Medulla oblongata (tissue), 1 donor: ENCODE measurements around the gene SLIT1.

Experiments used
- DNase-seq: peaks from one replicate; pipeline ENCODE4 v3.0.0-alpha.2; 2015; ENCODE audit errors: extremely low spot score

The SLIT1 gene

DNA sequence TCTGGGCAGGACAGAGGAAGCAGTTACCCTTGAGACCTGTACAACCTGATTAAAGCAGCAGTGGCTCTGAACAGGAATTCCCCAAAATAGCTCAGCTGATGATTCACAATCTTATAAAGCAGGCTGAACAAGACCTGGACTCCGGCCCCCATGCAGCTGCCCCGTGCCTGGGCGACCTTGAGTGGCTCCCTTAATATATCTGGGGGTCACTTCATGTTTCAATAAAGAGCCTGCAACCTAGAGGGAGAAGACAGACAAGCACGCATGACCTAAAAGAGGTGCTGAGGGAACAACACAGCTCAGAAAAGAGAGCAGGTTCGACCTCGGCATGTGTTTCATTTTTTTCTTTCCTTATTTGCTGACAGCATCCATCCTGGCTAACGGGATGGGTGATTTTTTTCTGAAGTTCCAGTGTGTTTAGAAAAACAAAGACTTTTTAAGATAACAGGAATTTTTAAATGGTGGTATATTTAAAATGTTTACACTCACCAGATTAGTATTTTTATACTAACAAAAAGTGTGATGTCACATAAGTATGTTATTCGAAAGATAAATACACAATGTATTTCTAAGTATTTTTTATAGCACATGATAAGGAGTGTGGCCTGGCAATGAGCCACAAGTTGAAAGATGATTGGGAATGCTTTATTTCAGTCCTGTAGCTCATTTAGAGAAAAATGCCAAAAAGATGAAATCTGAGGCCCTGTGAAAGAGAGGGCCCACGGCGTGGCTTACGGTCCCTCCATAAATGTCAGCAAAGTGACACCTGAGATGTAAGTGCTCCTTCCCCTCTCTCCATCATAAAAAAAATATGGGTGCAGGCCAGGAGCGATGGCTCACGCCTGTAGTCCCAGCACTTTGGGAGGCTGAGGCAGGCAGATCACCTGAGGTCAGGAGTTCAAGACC lies 161.3 kb downstream of the SLIT1 start:
- no peak for DNase-seq

DNA sequence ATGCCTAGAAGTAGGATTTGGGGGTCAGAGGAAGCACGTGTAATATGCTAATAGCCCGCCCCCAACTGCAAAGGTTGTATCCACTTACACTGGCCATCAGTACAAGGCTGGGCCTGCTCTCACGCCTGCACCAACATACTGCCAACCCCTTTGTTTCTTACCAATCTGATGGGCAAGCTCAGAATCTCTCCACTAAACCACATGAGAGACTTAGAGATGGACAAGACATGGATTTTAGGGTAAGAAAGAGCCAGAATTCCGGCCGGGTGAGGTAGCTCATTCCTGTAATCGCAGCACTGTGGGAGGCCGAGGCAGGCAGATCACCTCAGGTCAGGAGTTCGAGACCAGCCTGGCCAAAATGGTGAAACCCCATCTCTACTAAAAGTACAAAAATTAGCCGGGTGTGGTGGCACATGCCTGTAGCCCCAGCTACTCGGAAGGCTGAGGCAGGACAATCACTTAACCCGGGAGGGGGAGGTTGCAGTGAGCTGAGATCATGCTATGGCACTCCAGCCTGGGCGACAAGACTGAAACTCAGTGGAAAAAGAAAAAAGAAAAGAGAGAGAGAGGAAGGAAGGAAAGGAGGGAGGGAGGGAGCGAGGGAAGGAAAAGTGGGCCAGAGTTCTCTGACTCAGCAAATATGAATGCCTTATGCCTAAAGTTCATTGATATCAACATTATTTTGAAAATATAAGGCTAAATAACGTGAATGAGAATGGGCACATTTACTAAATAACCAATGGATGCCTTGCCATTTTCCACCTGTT lies 162.2 kb downstream of the SLIT1 start:
- no peak for DNase-seq

DNA sequence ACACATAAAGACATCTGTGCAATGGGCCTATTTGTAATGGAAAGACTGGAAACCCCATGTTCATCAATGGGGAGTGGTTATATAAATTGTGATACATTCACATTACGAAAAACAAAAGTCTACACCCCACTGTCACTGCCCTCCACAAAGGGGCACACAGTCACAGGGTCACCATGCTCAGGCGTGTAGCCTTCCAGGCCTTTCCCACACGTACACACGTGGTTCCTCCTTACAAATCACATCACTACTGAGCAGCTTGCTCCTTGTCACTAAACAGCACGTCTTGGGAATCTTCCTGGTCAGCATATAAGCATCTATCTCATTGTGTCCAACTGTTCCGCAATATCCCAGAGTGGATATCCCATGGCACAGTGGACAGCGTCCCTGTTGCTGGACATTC lies 163.1 kb downstream of the SLIT1 start:
- no peak for DNase-seq

DNA sequence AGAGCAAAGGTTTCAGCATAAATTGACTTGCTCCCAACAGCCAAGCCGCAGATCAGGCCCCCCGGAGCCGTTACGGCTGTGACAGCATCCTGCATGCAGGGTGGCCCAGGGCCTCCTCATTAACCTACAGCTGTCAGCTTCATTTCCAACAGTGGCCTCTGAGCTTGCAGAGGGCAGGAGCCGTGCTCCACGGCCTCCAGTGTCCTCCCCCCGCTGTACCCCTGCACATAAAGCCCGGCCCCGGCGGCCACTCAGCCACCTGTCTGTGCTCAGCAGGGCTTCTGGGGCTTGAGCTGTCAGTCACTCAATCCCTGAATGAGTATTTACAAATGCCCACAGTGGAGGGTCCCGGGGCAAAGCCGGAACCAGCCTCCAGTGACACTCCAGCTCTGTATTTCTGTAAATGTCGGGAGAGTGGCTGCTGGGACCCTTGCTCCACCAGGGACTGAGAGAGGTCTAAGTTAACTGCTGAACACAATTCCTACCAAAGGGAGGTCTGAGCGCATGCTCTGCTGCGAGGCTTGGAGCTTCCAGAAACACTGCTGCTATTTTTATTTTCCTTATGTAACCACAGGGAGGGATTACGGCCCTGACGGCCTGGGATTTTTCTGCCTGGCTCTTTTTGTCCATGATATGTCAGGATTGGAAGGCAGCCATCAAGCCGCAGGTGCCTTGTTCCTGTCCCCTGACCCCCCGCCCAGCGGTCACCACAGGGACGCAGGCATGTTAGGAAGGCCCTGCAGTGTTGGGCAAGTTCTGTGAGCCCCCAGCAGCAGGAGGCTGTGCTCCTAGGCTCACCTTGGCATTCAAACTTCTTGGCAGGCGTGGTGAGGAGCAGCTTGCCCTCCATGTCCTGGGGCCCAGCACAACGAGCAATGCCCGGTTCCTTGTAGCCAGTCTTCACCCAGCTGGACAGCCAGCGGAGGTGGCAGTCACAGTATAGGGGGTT lies 165.0 kb downstream of the SLIT1 start:
- peak; percentile 19 for DNase-seq

DNA sequence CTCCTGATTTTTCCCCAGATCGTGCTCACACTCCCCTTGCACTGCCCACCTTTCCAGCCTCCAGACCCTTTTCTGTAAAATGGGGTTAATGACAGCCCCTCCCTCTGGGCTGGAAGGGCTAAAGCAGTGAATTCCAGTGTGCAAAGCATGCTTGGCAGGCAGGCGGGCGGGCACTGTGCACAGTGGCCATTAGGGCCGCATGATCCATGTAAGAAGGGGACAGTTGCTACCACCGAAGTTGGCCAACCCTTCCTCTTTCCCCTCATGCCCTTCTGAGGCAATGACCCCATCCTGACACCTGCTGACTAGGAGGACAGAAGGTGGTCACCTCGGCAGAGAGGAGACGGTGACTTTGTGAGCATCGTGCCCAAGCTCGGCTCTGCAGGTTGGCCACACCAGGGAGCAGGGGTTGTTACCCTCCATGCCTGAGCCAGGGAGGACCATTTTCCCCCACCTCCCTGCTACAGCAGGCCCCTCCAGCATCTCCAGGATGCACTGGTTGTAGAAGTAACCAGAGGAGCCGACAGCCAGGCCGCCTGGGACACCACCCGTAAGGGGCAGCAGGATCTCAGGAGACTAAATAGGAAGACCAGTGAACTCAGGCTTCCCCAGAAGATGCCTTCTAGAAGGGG lies 166.4 kb downstream of the SLIT1 start:
- no peak for DNase-seq

DNA sequence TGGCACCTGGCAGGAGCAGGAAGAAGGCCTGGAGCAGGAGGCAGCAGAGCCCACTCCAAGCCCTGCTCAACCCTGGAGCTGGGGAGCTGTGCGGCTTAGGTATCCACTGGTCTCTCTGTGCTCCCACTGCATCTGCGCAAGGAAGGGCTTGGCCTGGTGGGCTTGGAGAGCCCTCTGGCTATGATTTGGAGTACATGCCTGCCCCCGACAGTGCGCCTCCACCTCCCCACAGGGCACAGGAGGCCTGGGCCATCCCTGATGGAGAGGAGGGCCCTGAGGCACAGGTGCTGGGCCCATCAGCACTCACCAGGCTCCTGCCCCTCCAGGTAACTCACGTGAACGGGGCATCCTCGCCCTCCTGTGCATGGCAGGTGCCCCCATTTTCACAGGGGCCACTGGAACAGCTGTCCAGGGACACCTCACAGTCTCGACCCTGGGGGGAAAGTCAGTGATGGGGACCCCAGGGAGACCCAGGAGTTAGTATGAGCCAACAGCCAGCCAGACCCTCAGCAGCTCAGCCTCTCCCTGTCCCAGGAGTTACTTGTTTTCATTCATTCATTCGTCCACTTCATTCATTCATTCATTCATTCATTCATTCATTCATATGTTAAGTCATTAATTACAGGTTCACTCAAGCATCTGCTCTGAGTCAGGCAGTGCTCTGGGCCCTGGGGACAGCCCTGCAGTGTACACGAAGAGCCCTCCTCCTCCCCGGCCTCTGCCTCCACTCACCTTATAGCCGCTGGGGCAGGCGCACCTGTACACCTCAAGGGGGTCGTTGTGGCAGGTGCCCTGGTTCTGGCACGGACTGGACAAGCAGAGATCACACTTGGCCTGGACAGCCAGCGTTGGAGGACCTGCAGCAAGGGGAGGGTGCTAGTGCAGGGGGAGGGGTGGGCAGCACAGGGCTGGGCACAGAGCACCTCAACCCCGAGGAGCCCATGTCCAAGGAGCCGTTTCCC lies 167.2 kb downstream of the SLIT1 start:
- DNase-seq: no peak

DNA sequence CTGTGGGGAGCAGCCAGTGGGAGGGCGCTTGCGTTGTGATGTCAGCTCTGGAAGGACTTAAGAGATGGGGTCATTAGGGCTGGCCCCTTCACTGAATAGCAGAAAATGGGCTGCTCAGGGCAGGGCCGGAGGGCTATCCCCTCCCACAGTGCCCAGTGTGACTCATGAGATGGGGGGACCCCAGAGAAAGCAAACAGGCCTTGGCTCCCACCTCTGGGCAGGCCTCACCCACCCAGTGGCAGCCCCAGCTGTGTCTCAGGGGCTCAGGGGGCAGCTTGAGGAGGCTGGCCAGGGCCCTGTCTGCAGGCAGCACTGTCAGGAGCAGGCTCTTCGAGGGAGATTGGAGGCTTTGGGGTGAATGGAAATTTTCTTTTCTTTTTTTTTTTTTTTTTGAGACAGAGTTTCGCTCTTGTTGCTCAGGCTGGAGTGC lies 168.3 kb downstream of the SLIT1 start:
- DNase-seq: no peak

DNA sequence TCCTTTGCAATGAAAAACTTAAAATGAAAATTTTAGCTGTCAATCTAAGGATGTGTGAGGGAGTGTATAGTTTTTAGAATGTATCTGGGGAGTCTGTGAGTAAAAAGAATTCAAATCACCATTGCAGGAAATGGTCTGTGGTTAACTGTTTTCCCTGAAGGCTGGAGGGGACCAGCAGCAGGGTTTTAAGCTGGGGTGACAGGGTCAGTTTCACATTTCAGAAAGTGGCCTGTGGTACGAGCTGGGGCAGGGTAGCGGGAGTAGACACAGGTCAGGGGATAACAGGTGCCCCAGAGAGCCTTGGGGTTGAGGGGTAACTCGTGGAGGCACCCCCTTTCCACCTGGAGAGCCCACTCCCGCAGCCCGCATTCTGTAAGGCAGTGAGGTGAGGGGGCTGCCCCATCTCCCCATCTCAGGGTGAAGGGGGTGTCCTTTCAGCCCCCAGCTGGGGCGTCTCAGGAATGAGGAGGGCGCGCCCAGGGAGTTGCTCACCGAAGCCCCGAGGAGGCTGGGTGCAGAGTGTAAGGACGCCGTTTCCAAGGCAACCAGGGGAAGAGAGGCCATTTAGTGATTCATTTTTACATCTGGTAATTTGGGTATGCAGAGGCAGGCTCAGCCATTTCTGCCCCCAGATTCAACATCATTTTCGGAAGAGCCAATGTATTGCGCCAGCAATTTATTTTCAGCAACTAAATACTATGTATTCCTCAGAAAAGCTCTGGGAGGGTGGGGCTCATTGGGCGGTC lies 168.9 kb downstream of the SLIT1 start:
- no peak for DNase-seq

DNA sequence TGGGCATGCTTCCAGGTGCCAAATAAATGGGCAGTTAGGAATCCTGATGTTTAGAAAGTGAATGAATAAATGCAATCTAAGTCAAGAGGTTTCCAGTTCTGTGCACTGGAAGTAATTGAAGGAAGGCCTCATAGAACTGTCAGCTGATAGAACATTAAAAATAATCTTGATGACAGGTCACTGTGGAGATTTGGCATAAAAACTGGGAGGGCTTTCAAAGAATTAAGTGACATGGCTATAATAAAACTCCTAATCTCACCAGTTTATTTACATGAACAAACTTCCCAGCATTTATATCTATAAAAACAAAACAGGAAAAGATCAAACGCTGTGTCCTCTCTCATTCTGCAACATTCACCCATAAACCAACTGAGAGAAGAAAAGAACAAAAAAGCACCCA lies 170.5 kb downstream of the SLIT1 start:
- DNase-seq: no peak

DNA sequence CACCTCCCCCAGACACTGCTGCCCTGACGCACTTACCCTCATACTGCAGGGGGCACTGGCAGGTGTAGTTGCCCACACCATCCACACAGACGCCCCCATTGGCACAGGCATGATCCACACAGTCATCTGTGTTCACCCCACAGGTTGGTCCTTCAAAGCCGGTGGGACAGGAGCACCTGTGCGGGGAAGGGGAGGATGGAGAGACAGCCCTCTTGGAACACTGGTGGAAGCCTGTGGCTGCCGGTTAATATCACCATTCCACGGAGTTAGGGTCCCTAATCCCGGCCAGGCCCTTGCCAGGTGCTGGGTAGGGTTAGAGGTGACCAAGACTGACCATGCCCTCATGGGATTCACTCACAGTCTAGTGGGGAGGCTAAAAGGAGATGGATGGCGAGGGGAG lies 171.8 kb downstream of the SLIT1 start:
- DNase-seq: no peak

DNA sequence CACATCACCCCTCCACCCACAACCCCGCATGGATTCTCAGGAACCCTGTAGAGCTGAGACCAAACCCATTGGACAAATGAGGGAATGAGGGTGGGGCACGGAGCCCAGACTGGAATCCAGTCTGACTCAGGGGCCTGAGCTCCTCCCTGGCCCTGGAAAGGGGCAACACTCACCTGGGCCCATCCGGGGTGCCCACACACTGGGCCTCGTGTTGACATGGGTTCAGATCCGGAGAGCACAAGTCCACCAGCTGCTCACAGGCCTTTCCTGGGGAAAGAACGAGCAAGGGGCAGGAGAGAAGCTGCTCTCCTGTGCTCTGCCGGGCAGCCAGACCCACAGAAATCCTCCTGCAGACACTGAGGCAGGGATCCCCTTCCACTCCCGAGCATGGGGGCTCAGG lies 172.2 kb downstream of the SLIT1 start:
- no peak for DNase-seq

DNA sequence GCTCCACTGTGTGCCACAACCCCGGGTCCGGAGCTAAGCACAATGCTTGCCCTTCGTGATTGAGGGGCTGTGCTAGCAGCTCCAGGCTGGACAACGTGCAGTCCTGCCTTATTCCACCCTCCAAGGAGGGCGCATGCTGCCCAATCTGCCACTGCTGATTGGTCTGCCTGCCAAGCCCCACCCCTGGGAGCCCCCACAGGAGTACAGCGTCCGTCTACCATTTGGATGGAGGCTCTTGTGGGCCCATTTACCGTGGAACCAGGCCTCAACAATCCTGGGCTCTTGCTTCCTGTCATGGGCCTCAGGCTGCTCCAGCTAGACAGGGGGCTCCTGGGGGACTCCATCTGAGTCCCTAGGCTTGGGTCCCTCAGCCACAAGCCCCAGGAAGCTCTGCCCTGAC lies 173.3 kb downstream of the SLIT1 start:
- no peak for DNase-seq

DNA sequence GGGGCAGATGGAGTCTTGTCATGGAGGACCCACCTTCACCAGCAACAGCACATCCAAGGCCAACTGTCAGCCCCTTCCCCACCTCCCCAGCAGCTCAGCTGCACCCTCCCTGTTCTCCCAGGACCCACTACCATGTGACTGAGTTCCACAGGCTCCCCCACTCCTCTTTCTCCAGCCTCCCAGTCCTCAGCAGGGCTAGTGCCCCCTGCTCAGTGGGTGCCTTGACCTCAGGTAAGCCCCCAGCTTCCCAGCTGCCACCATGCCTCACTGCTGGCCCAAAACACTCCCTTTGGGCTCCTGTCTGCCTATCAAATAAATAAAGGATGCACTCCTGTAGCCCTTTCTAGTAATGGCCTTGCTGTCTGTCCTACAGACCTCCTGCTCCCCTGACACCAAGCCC lies 174.4 kb downstream of the SLIT1 start:
- DNase-seq: no peak

DNA sequence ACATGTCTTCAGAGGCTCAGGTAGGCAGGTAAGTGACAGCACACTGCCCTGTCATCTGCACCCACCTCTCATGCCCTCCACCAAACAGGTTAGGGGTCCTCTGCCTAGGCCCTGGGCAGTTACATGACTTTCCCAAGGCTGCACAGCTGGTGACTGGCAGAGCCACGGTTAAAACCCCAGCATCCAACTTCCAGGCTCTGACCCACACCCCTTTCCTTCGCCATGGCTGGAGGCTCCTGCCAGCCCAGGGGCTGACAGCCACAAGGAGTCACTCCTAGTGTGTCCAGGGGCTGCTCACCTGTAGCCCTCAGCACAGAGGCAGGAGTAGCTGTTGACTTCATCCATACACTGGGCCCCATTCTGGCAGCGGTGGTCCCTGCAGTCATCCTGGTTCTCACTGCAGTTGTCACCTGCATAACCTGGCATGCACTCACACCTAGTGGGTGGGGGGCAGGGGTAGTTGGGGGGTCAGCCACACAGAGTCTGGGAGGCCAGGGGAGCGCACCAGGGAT lies 175.0 kb downstream of the SLIT1 start:
- no peak for DNase-seq

DNA sequence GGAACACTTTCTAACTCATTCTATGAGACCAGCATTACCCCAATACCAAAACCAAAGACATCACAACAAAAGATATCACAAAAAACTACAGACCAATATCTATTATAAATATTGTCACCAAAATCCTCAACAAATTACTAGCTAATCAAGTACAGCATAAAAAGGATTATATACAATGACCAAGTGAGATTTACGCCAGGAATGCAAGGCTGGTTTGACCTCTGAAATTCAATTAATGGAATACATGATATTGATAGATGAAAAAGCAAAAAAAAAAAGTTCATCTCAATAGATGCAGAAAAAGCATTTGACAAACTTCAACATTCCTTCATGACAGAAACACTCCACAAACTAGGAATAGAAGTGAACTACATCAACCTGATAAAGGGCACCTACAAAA lies 178.3 kb downstream of the SLIT1 start:
- DNase-seq: no peak

DNA sequence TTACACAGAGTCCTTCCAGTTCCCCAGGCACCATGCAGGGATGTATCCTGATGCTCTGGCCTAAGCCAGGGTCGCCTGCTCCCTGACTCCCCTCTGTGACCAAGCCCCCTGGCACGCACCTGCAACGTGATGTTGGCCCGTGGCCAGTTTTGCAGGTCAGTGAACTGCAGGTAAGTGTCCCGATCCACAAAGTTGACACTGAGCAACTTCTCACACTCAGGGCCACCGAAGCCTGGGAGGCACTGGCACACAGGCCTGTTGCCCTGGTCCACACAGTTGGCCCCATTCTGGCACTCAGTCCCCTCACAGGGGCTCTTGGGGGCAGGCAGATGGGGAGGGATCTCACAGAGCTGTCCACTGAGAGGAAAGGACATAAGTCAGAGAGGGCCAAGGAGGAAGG lies 179.4 kb downstream of the SLIT1 start:
- no peak for DNase-seq

DNA sequence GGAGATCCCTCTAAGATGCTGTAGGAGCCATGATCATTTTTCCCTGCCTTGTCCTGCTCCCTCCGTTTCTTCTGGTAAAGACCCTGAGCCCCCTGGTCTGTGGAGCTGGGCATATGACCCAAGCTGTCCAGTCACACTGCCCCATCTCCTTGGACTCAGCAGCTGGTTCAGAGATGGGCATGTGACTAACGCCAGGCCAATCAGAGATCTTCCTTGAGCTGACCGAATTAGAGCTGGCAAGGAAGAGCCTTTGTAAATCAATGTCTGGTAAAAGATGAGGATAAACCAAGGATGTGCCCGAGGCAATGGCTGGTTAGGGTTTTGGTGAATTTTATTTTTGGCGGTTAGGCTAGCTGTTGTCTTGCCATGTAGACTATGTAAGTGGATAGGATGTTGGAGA lies 180.4 kb downstream of the SLIT1 start:
- DNase-seq: no peak

DNA sequence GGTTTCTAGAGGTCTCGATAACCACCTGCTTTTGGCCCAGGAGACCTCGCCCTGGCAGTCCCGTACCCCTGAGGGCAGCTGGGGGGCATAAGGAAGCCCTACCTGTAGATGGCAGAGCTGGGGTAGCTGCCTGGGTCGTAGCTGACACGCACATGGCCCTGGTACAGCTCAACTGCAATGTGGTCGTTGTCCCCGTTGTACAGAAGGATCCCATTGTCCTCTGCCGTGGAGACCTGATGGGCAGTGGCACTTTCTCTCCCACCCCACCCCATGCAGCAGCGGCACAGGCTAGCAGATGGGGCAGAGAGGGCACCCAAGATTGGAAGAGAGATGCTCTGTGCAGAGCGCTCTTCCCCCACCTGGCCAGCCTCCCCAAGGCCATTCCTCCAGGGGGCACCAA lies 181.2 kb downstream of the SLIT1 start:
- DNase-seq: no peak

DNA sequence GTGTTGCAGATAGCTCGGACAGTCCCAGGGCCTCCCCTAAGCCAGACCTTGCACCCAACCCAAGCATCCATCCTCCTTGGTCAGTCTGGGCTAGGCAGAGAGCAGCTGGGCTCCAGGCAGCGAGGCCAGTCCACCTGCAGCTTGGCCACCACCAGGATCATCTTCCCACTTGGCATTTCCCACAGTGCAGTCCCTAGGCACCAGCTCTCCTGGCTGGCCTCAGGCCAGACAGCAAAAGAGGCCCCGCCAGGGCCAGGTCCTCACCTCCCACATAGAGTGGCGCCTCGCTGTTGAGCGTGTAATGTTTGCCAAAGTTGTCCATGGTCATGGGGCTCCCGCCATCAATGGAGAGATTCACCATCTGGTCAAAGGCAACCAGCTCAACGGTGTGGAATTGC lies 182.0 kb downstream of the SLIT1 start:
- no peak for DNase-seq
